GM19023 (cell line): ENCODE data around the gene LGI1.

ENCODE experiments used
- ATAC-seq: cut with Tn5 transposase; IDR thresholded peaks from one replicate; pipeline ENCODE4 v1.9.1; 2021; ENCODE audit warnings: mild to moderate bottlenecking, moderate library complexity; ENCODE audit not compliant: unreplicated experiment

LGI1 gene

DNA sequence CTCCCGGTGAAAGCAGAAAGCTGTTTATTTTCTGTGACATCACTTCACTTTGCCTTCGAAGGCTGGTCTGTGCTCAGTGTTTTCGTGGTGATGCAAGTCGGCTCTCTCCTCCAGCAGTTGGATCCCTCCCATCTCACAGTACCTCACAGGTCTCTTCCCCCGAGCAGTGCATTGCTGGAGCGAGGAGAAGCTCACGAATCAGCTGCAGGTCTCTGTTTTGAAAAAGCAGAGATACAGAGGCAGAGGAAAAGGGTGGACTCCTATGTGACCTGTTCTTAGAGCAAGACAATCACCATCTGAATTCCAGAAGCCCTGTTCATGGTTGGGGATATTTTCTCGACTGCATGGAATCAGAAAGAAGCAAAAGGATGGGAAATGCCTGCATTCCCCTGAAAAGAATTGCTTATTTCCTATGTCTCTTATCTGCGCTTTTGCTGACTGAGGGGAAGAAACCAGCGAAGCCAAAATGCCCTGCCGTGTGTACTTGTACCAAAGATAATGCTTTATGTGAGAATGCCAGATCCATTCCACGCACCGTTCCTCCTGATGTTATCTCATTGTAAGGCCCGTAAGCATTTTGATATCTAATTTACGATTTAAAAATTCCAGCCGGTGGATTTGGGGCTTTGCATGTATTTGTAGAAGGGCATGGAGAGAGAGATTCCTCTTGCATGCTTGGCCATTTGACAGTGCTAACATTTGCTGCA, at the start of gene LGI1:
Gene LGI1, plus strand, starts transcription at position 136 of the 707 bp plus-strand sequence. Its CDS starts 209 bp downstream, at position 345.
- no peak for ATAC-seq

DNA sequence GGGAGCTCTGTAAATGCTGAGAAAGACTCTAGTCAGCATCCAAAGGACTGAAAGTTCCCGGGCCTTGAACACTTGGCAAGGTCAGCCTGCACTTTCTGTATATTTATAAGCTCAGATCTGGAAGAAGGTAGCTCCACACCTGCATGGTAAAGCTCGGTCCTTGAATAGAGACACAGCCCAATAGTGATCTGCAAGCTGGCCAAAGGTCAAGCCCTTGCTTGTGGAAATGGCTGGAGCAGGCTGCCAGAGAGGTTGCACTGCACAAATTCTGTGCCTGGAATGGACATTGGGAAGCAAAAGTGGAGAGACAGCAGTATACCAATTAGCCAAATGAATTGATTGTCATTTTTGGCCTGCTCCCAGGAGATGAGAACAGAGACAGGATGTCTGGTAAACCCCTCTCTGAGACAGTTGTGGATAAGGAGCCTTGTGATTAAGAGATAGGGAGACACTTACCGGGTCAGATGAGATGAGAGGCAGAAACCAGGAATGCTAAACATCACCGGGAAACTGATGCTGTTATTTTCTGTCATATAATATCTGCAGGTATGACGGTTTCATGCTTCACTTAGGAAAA, 47.3 kb upstream of the LGI1 start:
- ATAC-seq, result no peak

DNA sequence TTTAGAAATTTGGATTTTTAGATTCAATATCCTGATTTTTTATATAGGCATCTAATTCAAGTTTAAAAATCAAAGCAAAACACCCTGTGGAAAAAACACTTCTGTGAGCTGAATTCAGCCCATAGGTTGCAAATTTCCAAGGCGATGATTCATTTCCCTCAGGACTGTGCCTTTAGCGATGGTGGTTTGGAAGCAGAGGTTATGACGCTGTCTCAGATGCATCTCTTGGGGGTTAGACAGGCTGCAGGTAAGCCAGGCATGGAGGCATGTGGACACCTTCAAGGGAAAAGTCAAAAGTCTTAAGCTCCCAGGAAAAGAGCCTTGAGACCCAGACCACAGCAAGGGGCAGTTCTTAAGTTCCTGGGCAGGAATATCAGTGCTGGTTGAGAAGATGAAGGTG, 45.8 kb upstream of the LGI1 start:
- no peak for ATAC-seq

DNA sequence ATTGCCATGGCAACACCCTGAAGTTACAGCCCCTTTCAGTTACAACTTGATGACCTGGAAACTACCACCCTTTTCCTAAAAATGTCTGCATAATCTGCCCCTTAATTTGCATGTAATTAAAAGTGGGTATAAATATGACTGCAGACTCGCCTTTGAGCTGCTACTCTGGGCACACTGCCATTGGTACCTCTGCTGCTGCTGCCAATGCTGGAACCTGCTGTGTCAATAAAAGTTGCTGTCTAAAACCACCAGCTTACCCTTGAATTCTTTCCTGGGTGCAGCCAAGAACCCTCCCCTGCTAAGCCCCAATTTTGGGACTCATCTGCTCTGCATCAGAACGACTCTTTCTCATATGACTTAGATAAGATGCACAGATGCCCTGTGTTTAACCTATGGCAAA, 45.1 kb upstream of the LGI1 start:
- ATAC-seq, result no peak

DNA sequence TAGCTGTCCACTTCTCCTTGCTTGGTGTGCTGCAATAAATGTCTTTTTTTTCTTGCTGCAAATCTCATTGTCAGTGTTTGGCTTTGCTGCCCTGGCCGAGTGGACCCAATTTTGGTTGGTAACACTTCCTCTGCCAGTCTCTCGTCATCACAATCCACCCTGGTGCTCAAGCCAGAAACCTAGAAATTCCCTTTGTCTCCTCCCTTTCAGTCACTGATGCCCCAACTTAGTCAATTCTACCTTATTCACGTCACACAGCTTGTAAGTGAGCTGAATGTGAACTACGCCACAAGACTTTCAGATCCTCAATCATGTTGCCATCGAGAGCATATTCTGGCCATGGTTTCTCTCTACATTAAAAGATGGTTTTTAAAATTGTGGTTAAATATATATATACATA, 42.4 kb upstream of the LGI1 start:
- ATAC-seq, result peak; percentile 82

DNA sequence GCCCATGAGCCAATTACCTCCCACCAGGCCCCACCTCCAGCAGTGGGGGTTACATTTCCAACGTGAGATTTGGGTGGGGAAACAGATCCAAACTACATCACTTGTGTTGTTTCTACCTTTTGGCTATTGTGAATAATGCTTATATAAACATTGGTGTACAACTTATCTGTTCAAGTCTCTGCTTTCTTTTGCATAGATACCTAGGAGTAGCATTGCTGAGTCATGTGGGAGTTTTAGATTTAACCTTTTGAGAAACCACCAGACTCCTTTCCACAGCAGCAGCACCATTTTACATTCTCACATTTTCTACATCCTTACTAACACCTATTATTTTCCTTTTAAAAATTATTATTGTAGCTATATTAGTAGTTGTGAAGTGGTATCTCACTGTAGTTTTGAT, 41.0 kb upstream of the LGI1 start:
- ATAC-seq, result no peak

DNA sequence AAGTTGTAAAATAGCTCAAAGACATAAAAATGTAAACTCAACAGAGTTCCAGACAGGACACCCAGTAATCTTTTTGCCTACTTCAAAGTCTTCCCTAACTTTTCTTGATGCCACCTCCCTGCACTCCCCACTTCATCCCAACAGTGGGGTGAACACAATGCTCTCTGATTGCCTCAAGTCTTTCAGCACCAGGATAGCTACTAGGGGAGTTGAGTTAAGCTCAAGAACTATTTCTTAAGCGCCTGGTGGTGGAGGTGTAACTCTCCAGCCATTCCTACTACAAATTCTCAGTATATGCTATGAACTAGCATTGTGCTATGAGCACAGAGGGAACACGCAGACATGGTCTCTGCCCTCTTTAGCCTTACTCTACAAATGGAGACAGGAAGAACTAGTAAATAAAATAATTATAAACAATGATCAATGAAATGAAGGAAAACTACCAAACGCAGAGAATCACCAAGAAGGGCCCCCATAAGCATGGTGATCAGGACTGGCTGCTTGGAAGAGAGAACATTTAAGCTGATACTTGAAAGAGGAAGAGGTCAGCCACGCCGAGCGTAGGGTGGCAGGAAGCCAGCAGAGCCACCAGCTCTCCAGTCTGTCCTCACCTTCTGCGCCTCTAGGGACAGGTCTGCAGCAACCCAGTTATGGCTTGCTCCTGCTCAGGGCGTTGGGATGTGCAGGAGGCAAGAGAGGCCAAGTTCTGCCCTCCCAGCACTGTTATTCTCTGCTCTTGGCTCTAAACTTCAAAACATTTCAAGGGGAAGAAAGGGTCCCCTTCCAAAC, 38.6 kb upstream of the LGI1 start:
- peak; percentile 54 for ATAC-seq

DNA sequence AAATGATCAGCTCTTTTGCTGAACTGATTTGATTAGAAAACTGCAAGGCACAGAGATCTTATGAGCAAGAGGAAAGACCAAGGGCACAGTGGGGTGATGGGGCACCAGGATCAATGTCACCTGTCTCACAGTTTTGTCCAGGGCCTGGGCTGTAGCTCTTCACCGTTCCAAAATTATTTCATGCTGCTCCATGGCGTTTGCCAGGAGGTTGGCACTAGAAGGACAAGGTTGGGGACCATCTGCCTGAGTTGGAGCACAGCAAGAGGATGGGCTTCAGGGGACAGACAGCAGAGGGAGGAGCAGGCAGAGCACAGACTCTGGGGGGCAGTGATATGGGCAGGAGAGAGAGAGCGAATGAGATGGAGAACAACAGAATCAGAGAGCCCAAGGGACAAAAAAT, 37.8 kb upstream of the LGI1 start:
- no peak for ATAC-seq

DNA sequence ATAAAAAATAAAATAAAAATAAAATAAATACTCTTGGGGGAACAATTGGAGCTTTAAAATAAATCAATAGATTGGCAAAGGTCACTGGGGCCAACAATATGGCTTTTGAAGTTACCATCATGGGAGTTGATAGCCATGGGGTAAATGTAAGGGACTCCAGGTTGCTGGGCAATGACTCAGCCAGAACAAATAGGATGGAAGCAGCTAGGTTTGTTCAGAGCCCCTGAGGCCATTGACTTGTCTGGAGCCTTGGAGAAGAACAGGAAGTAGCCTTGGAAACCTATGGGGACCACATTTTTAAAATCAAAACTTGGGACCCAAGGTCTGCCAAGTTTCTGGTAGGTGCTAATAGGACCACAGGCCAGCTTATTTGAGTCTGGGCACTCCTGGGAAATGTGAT, 35.2 kb upstream of the LGI1 start:
- no peak for ATAC-seq

DNA sequence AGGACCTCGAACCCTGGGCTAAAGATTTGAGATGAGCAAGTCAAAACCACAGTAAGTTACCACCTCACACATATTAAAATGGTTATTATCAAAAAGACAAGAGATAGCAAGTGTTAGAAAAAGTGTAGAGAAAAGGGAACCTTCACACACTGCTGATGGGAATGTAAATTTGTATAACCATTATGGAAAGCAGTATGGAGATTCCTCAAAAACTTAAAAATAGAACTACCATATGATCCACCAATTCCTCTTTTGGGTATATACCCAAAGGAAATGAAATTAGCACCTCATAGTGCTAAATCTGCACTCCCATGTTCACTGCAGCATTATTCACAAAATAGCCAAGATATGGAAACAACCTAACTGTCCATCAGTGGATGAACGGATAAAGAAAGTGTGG, 34.6 kb upstream of the LGI1 start:
- no peak for ATAC-seq

DNA sequence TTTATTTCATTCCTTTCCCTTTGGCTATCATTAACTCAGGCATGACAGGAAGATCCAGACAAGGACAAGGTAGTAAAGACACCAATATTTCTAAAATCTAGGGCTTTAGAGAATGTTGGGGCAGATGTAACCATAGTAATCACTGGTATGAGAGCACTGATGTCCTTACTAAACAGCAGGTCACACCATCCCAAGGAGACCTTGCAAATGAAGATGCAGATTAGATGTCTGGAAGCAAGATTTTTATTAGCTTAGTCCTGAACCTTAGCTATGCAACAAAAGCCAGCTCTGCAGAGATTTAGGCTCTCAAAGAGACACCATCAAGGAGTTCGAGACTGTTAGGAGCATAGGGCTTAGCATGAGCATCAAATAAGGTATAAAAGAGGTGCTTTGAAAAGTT, 31.7 kb upstream of the LGI1 start:
- no peak for ATAC-seq

DNA sequence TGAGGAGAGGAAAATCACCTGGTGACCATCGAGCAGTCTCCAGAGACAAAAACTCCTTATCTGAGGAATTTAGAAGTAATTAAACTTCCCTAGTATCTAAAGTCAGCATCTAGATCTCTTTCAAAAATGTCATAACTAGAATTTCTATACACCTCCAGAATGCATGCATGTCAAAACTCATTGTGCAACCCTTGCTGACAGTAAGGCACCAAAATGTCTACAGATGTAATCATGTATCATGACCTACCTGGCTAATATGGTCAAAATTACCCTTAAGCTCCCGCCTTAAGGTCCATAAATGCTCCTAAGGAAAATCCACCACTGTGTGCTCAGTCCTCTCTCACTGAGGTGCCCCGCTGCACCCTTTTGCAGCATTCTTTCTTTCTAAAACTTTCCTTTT, 16.4 kb upstream of the LGI1 start:
- ATAC-seq, result no peak

DNA sequence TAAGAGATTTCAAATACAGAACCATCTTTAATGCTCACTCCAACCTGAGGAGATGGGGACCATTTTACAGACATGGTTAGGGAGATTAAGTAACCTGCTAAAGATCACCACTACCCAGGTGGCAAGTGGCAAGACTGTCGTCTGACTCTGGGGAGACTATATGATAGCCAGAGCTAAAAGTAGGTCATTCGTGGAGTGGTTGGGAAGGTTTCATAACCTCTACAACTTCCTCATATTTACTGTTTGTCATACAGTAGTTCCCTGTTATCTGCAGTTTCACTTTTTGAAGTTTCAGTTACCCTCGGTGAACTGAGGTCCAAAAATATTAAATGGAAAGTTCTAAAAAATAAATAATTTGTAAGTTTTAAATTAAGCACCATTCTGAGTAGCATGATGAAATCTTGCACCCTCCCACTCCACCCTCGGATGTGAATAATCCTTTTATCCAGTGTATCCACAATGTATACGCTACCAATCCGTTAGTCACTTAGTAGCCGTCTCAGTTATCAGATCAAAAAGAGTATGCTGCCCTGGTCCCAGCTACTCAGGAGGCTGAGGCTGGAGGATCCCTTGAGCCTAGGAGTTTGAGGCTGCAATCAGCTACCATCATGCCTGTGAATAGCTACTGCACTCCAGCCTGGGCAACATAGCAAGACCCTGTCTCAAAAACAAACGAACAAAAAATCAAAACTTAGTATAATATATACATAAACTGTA, 14.9 kb upstream of the LGI1 start:
- no peak for ATAC-seq

DNA sequence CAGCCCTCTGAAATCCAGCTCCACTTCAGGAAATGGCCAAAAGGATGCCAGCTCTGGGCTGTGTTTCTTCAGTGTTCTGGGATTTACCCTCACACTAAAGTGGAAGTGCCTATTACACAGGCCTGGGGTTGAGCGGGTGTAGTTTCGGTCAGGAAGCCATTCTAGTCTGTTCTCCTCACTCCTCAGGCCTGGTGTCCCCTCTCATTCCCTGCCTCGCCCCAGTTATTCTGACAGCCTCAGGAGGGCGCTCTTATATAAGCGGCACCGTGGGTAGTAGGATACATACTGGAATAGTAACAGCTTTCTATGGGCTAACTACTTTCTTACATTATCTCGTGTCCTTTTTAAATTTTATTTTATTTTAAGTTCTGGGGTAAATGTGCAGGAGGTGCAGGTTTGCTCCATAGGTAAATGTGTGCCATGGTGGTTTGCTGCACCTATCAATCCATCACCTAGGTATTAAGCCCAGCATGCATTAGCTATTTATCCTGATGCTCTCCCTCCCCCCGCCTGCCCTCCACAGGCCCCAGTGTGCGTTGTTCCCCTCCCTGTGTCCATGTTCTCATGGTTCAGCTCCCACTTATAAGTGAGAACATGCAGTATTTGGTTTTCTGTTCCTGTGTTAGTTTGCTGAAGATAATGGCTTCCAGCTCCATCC, 12.2 kb upstream of the LGI1 start:
- ATAC-seq, result no peak

DNA sequence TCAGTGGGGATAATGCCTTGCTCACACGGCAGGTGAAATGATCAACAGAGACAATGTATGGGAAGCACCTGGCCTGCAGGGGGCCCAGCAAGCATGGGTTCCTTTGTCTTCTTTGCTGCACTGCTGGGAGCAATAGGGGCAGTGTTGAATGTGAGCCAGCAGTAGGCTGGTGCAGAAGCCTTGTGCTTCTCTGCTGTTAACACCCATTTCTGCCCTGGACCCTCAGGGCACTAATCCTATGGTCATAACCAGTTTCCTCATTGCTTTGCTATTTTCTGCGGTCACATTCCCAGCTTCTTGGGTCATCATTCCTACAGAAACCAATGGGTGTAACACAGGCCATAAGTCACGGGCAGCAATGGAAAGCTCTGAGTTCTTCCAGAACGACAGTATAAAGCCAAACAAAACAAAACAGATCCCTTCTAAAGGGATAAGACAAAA, 10.9 kb upstream of the LGI1 start:
- ATAC-seq, result no peak

DNA sequence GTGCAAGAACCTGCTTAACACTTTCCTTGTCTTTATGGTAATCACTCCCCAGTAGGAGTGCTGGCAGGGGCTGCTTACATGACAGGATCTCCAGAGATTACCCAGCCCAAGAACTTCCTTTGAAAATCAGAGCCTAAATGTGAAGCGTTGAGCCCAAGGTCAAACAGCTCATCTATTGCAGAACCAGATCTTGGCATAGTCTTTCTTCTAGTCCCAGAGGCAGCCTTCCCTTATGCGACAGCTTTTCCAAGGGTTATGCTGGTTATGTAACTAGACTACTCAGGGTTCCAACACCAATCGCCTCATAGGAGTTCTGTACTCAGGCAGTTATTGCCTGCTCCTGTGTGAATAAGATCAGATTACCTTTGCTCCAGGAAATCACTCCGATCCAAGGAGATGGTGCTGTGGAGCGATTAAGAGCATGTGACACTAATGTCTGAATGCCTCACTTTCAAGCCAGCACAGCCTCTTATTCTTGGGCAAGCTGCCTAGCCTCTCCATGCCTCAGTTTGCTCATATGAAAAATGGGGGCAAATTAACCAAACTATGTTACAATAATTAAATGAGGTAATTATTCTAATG, 8.4 kb upstream of the LGI1 start:
- ATAC-seq, result no peak

DNA sequence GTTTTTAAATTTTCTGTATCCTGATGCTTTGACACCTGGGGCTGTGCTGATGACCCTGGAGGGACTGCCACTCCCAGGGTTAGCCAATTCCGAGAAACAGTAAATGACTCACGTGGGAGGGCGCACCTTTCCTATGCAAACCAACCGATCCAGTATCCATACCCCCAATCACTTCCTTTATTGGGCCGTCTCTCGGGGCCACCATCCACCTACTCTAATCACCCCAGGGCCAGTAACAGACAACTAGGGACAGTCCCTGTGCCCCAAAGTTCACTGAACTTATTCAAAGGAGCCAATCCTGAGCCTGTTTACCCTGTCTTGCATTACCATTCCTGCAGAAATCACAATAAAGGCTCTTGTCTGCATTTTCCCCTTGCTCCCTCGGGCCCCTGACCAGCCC, 6.6 kb upstream of the LGI1 start:
- no peak for ATAC-seq

DNA sequence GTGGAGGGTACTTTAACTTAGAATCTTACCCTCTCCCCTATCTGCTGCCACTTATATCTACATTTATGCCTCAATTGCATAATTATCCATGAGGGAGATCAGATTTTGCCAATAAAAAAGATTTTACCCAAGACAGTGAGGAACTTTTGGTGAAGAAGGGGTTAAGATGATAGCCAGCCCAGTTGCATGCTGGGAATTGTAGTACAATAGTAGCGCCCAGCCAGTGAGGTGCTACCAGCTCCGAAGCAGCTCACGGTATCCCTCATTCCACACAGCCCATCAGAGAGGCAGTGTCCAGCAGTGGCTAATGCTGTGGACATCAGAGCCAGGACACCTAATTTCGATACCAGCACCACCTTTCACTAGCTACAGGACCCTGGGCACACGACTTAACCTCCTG, 5.9 kb upstream of the LGI1 start:
- ATAC-seq, result no peak

DNA sequence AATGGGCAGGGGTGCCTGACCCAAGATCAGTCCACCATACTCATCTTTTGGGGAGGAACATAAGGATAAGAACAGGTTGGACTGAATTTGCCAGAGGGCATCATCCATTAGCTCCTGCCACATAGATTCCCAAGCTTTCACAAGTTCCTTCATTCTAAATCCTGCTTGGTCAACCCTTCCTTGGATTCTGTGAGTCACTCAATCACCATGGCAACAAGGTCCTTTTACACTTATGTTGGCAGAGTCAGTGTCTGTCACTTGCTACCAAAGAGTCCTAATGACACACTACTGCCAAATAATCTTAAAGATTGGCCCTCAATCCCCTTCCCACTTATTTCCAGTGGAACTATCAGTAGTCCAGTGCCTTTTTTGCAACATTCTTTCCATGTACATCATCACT, 5.0 kb upstream of the LGI1 start:
- ATAC-seq, result no peak

DNA sequence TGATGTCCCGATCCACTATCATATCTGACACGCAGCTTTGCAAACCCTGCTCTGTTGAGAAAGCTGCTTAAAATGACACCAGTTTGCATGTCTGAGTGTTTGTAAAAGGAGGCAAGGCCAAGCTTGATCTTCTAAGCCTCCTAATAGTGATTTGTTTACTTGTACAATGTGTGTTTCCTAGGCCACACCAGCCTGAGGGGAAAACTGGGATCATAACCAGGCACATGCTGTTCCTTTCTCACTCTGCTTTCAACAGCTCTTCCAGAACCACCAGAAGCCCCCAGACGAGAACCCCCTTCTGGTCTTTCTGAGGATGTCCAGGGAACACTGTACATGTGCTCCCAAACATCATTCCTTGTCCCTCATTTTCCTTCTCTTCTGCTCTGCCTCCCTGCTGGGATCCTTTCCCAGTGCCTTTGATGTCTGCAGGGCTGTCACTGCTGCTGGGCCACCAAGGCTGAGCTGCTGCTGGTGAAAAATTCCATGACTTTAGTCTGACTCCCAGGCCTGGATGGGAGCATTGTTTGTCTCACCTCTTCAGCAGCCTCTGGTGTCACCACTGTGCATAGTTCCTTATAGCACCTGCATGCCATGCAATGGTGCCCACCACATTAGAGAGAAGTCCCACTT, 4.0 kb upstream of the LGI1 start:
- ATAC-seq, result no peak
